Liver (tissue), 2 donors: ENCODE data around the gene ZMYM2.

Source experiments
- GABPA ChIP-seq, 2 donors: IDR thresholded peaks in 1 of 2; conservative IDR thresholded peaks in 1 of 2; 2 replicates each; pipeline ENCODE4 v1.6.1; 2016; ENCODE audit warnings: antibody characterized with exemption in 2 of 2, mild to moderate bottlenecking in 1 of 2, moderate library complexity in 1 of 2
- JUND ChIP-seq, 2 donors: IDR thresholded peaks; 2 replicates each; pipeline ENCODE4 v1.6.1; 2016; ENCODE audit warnings: antibody characterized with exemption in 2 of 2
- RAD21 ChIP-seq, 2 donors: IDR thresholded peaks; 2 replicates each; pipeline ENCODE4 v1.6.1; 2016; ENCODE audit warnings: antibody characterized with exemption in 2 of 2, mild to moderate bottlenecking in 2 of 2
- SP1 ChIP-seq: IDR thresholded peaks from 2 replicates; pipeline ENCODE4 v1.6.1; 2018; ENCODE audit warnings: antibody characterized with exemption, mild to moderate bottlenecking
- donor health status: healthy.

GRCh38 chr13:19982447-19983043 is 24.0 kb downstream of the ZMYM2 start:
- TF ChIP-seq RAD21 (IDR thresholded peaks at IDR 0.05) (no peak), SP1 (no peak), JUND (IDR thresholded peaks at IDR 0.05) (no peak), GABPA (IDR thresholded peaks at IDR 0.05 in 1 of 2, conservative IDR thresholded peaks at IDR 0.05 in 1 of 2) (no peak)
